KOPT-K1 (cell line): ENCODE results near the gene TLE1.
"Not testable (repeated sequence)": the region's sequence is repeated elsewhere in the genome, so short reads cannot be mapped to it uniquely, and the experiment has no call there.

Experiments
- H3K27ac ChIP-seq: fragments of 200-600 bp; sonication (generic); 2 replicates; pipeline ENCODE4 v1.5.1; 2016; ENCODE audit warnings: antibody characterized with exemption, mild to moderate bottlenecking, low read depth, low read length; ENCODE audit not compliant: poor library complexity, severe bottlenecking
- H3K36me3 ChIP-seq: fragments of 200-600 bp; sonication (generic); 2 replicates; pipeline ENCODE4 v1.5.1; 2017; ENCODE audit warnings: antibody characterized with exemption, mild to moderate bottlenecking, low read length, moderate library complexity; ENCODE audit not compliant: insufficient read depth
- H3K9me3 ChIP-seq: fragments of 200-600 bp; sonication (generic); 2 replicates; pipeline ENCODE4 v1.5.1; 2017; ENCODE audit warnings: antibody characterized with exemption, low read length, mild to moderate bottlenecking; ENCODE audit not compliant: insufficient read depth, poor library complexity, severe bottlenecking

Gene TLE1

DNA sequence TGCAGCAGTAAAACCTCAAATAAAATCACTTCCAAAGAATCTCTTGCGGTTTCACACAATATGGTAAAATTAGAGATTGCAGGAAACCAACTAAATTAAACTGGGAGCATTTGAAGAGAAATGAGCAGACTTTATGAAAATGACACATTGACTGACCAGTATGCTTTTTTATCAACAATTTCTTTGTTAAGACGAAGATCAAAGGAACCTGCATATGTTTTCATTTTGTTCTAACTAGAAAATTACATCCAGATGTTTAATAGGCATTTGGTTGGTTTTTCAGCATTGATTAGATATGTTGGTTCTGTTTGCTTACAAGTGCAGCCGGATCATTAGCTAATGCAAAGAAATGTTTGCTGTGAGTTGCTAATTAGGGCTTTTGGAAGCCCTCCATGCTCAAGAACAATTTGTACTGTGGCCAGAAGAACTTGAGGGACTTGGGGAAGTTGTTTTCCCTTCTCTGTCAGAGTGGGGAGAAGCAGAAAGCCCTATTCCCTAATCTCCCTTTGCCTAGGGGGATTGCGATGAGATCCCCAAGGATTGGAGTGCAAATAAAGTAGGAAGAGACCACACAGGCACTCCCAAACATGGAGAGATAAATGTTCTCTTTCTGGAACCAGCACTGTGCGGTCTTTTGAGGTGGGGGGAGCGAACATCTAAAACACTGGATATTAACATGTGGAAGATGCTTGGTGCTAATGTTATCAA lies 4.5 kb upstream of the TLE1 start:
- H3K9me3 ChIP-seq, result no peaks in the 10 kb centered on the region
- no peak overlapping the region for H3K27ac ChIP-seq

DNA sequence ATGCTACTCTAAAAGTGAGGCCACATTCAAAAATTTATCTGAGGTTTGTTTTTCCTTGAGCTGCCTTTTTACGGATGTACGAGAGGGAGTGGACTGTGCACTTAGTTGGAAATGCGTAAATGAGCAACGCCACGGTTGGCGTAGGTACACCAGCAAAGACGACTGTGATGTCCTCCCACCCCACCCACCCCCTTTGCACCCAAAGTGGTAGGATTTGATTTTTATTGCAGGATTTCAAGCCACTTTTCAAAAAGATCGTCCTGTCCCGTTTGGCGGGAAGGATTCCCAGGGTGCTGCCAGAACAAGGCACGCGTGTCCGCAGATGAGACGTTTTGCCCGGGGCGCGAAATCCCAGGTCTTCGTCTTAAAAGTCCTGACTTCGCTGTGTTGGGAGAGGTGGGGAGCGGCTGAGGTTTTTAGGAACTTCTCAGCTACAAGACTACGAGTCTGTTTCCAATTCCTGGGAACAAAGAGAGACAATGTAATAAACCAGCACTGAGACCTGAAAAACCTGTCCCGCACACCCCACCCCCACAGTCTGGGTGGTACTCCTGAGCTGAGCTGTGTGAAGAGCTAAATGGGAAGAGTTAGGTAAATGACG lies 1.0 kb upstream of the TLE1 start:
- Histone ChIP-seq H3K9me3 (no peaks in the 10 kb centered on the region), H3K36me3 (no peaks in the 10 kb centered on the region), H3K27ac (no peak overlapping the region)

More for the DNA sequence above, 4.5 kb upstream of the TLE1 start:
- no peaks in the 10 kb centered on the region for H3K36me3 ChIP-seq

DNA sequence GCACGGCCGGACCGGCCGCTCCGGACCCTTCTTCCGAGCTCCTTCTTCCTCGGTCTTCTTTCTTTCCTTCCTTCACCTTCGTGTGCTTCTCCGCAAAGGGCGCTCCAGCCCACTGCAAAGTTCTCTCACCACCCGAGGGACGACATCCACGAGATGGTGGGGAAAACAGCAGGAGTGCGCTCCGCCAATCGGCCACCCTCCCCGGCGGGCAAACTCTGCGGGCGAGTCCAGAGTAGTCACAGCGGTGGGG lies 329 bp downstream of the TLE1 start:
- not testable (repeated sequence) for H3K27ac ChIP-seq, H3K9me3 ChIP-seq, H3K36me3 ChIP-seq

DNA sequence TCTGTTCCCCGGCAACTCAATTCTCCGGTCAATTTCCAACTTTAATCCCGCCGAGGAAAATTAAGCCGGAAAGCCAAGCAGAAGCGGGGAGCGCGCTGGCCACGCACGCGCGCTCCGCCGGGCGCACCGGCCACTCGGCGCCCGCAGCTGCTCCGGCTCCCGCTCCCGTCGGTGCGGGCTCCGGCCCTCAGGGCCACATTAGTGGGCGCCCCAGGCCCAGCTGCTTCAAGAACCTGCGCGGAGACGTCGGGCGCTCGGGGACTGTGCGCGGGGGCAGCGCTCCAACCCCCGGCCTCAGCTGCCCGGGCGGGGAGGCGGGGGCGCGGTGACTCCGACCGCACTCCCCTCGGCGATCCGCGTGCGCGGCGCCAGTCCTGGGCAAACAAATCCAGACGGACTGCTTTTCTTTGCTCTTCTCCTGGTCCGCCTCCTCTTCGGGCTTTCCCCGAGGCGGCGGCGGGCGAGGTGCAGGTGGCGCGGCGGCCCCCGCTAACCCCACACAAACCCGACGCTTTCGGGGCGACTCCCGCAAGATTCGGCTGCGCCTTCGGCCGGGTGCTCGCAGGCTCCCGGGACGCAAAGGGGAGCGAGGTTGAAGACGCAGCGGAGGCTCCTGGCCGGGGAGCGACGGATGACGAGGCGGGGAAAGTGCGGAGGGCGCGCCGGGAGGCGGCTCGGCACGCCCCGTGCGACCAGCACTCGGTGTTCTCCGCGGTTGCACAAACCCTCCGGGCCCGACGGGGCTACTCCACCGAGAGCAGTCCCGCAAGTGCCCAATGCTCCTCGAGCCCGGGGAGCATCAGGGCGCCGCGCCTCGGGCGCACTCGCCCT lies 870 bp downstream of the TLE1 start:
- H3K9me3 ChIP-seq, H3K27ac ChIP-seq: not testable (repeated sequence)

DNA sequence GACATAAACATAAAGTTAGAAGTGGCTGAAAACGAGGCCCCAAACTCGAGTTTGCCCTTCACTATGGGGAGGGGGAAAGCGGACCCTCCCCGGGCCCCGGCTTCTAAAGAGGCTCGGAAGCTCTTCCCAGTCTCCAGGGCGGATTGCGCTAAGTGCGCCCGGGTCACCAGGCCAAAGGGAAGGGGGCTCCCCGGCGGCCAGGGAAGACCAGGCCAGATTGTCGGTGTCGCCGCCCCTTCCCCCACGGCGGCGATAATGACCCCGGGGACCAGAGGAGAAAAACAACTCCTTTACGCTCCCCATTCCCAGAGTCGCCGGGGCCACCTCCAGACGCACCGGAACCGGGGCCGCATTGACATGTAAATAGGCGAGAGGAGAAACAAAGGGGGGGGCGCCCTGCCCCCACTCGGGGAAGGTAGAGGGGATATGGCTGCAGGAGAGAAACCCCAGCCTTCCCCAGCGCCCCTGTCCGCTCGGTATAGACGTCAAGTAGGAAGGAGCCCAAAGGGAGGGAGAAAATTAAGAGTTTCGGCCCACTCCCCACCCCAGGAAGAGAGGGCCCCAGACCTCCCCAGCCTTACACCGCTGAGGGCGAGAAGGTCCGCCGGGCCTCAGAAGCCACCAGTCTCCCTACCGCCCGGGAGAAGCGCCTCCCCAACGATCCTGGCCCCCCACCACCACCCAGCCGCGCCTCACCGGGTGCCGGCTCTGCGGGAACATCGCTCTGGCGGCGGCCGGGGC lies 1.7 kb downstream of the TLE1 start:
- H3K36me3 ChIP-seq, result no peaks in the 10 kb centered on the region
- no peak overlapping the region for H3K27ac ChIP-seq
- no peaks in the 10 kb centered on the region for H3K9me3 ChIP-seq

More for the DNA sequence above, 870 bp downstream of the TLE1 start:
- not testable (repeated sequence) for H3K36me3 ChIP-seq

DNA sequence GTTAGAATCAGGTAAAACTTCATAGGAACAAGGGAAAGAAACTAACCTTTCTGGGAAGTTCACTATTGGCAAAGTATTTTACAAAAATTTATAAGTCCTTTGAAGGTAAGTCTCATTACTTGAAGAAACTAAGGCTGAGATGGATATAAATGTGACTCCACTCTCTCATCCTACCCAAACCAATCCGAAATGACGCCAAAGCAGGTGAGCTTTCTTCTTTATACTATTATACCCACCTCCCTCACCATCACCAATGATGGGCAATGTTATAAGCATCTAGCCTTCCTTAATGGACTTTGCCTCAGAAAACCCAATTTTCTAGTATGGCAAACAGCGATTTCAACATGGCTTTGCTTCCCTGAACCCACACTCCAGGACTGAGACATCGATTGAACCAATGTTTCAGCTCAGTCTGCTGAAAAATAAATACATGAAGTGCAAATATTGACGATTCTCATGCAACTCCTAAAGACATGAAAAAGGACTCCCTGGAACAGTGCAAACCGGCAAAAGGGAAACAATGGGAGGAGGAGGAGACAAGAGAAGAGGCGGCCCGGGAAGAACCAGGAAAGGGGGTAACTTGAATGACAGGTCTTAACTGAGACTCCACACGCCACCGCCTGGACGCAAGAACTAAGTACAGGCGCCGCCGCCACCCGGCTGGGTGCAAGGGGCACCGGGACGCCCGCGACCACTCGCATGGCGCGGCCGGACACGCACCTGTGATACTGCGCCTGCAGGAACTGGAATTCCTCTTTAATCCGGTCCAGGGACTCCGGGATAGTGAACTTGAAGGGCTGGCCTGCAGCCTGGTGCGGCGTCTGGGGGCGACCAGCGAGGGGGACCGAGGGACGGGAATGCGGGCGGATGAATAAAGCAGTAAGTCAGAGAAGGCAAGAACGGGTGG lies 2.5 kb downstream of the TLE1 start:
- H3K27ac ChIP-seq, result no peak overlapping the region
- H3K36me3 ChIP-seq, result no peaks in the 10 kb centered on the region
- H3K9me3 ChIP-seq, result no peaks in the 10 kb centered on the region

DNA sequence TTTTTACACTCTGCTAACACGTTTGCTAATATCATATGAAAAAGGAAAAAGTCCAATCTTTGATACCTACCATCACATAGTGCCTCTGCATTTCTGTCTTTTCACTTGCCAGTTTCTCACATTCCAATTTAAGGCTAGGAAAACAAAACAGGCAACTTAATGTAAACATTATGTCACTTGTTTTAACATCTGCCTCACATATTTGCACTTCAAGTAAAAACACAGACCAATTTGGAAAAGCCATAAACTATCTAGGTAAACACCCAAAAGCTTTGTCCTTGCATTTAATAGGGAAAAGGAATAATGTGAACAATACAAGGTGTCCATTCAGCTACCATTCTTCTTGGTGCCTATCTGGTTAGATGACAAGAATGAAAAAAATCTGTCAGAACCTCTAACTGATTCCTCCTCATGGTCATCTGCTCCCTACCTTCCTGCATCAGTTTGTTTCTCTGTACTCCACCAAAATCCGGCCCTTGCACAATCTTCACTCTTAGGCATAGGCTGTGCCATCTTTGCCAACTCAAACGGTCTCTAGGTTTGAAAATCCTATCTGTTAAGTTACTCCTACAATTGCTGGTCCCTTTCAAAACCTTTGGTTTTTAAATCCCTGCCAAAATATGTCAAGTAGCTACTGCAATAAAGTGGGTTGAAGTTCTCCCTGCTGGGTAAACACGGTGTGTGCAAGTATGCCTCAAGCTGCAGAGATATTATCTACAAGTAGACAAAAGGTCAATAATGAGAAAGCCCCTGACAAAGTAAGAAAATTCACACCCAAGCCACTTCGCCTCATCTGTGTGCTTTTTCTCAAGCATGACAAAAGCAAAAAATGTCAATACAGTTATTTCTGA lies 3.4 kb downstream of the TLE1 start:
- Histone ChIP-seq H3K36me3 (no peaks in the 10 kb centered on the region), H3K27ac (no peak overlapping the region), H3K9me3 (no peaks in the 10 kb centered on the region)

DNA sequence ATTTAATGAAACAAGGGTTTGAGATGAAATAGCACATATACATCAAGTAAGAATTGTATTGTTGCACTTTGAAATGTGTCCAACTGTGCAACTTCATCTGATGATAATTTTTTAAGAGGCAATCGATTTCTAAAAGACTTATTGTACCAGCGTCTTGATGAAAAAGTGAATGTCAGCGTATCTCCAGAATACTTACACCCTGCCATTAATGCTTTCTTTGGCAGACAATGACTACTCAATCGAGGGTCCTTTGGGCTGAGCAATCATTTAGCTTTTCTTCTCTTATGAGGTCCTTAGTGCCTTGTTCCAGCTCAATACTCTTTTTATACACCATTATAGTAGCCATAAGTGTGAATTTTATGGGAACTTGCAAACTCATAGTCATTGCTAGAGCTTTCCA lies 4.7 kb downstream of the TLE1 start:
- no peaks in the 10 kb centered on the region for H3K36me3 ChIP-seq

DNA sequence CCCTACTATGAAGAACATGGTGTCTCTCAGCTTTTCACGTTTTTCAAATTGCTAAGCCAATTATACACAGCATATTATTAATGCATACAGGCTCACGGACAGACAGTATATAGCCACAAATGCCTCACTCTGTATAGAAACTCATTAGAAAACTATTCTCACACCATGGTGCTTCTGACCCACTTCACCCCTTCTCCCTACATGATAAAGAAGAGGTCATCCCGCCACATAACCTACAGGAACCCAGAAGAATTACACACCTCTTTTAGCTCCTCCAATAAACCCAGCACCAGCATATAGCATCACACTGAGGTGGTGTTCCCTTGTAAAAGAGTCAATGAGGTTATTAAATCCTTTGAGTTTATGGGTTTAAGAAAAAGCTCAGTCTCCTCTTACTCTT lies 5.6 kb downstream of the TLE1 start:
- H3K9me3 ChIP-seq, result no peaks in the 10 kb centered on the region

More for the DNA sequence above, 4.7 kb downstream of the TLE1 start:
- no peaks in the 10 kb centered on the region for H3K9me3 ChIP-seq
- H3K27ac ChIP-seq, result no peak overlapping the region

DNA sequence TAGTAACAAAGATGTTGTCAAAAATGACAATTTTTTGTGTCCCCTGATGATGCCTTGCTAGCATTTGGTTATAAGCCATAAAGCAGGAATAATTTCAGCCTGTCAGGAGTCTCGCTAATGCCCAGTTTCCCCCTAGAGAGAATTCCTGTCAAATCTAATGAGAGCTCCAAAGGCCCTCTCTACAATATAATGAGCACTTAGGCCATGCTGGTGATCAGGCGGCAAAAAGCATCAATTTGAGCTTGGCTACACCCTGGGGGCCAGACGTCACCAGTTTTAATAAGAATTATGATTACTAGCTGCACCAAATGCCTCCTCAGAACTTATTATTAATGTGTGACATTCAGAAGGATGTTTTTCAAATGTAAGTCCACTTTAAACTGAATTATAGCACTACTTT lies 6.1 kb downstream of the TLE1 start:
- H3K36me3 ChIP-seq, result no peaks in the 10 kb centered on the region

More for the DNA sequence above, 5.6 kb downstream of the TLE1 start:
- Histone ChIP-seq H3K36me3 (no peaks in the 10 kb centered on the region), H3K27ac (no peak overlapping the region)

DNA sequence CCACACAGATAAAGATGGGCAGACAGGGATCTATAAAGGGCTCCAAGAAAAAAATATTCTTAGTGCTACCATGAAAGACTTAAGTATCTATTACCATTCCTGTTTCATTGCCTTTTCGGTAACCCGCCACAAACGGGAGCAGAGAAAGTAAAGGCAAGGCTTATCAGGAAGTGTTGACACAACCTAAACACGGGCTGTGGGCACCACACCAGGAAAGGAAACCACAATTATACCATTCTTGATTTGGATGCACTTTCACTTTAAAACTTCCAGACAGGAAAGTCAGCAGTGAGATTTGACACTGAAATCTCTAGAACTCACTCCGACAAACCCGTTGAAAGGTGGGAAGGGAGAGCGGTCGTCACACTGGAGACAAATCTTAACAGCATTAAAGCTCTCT lies 6.5 kb downstream of the TLE1 start:
- H3K9me3 ChIP-seq, result no peaks in the 10 kb centered on the region
- H3K27ac ChIP-seq, result no peak overlapping the region
- H3K36me3 ChIP-seq, result no peaks in the 10 kb centered on the region

More for the DNA sequence above, 6.1 kb downstream of the TLE1 start:
- Histone ChIP-seq H3K9me3 (no peaks in the 10 kb centered on the region), H3K27ac (no peak overlapping the region)

DNA sequence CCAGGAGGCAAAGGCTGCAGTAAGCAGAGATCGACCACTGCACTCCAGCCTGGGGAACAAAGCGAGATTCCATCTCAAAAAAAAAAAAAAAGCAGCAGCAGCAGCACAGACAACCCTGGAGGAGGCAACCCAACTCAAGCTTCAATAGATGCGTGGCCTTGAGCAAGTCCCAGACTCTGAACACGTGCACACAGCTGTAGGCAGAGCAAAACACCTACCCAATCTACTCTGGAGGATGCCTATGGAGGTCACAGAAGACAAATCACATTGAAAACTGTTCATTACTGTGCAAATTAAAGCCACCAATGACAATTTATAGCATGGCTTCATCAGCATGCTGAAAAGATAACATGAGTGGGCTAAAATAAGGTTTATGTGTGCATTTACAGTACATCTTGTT lies 7.2 kb downstream of the TLE1 start:
- H3K36me3 ChIP-seq, result no peaks in the 10 kb centered on the region
- no peaks in the 10 kb centered on the region for H3K9me3 ChIP-seq
- no peak overlapping the region for H3K27ac ChIP-seq

DNA sequence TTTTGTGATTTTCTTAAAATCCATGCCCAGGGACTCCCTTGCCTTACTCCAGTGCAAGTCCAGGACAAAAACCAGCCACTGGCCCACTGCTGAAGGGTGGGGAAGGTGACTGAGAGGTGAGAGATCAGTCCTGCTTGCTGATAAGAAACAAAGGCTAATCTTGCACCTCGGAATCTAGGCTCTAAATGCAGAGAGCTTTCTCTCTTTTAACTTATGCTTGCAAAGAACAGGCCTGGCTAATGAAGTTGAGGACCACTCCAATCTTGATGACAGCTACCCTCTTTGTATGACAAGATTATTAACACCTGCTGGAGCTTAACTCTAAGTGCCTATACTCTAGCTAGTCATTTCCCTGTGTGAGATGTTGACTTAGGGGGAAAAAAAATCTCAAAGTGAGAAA lies 8.8 kb downstream of the TLE1 start:
- no peaks in the 10 kb centered on the region for H3K36me3 ChIP-seq
- H3K9me3 ChIP-seq, result no peaks in the 10 kb centered on the region
- H3K27ac ChIP-seq, result no peak overlapping the region

DNA sequence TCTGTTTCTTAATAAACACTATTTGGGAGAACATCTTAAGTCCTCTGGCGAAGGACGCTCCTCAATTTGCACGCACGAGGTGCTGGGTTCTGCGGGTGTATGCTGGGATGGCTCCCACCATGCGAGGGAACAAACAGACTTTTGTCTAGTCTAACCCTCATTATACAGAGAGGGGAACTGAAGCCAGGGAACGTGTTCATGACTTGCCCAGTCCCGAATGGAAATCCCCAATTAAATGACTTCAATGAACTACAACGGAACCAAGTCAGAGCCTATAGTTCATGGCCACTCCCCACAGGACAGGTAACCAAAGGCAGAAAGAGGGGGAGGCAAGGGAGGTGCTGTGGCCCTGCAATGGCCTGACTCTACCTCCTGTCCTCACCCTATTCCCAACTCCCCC lies 9.3 kb downstream of the TLE1 start:
- Histone ChIP-seq H3K27ac (no peak overlapping the region), H3K9me3 (no peaks in the 10 kb centered on the region), H3K36me3 (no peaks in the 10 kb centered on the region)
